A549 (cell line): Measurements from ENCODE around the gene CCDC12.

Experiments
- BHLHE40 ChIP-seq: IDR thresholded peaks from 2 replicates; pipeline ENCODE4 v1.6.1; 2012; ENCODE audit warnings: low read depth, low read length, inconsistent platforms
- CHD2 ChIP-seq: fragments of 150-350 bp; IDR thresholded peaks from 2 replicates; pipeline ENCODE4 v1.6.1; 2014; ENCODE audit warnings: low read length; ENCODE audit not compliant: partially characterized antibody
- CTCF ChIP-seq: fragments of >200 bp; sonication (Bioruptor Twin); formaldehyde crosslinking; IDR thresholded peaks from 3 replicates; pipeline ENCODE4 v1.5.1; 2016
- HMGXB4 ChIP-seq: fragments of 250-450 bp; sonication (Bioruptor Pico); IDR thresholded peaks from 2 replicates; pipeline ENCODE4 v1.5.0; 2021; ENCODE audit warnings: mild to moderate bottlenecking, moderate library complexity, borderline replicate concordance
- KDM1A ChIP-seq: fragments of 200-600 bp; sonication (generic); IDR thresholded peaks from 2 replicates; pipeline ENCODE4 v1.6.1; 2016; ENCODE audit warnings: low read depth, mild to moderate bottlenecking
- MYC ChIP-seq: IDR thresholded peaks from 2 replicates; pipeline ENCODE4 v1.6.1; 2012; ENCODE audit warnings: mild to moderate bottlenecking, inconsistent platforms, low read length, improper control_type of control experiment, borderline replicate concordance
- POLR2AphosphoS2 ChIP-seq: conservative IDR thresholded peaks from 2 replicates; pipeline ENCODE4 v1.6.1; 2012; ENCODE audit warnings: low read length, improper control_type of control experiment, inconsistent platforms
- RFX5 ChIP-seq: fragments of 450-650 bp; IDR thresholded peaks from 2 replicates; pipeline ENCODE4 v1.7.1; 2014; ENCODE audit warnings: antibody characterized with exemption, mild to moderate bottlenecking, moderate library complexity
- RNF2 ChIP-seq: fragments of 200-600 bp; sonication (generic); IDR thresholded peaks from 2 replicates; pipeline ENCODE4 v1.6.1; 2016; ENCODE audit warnings: low read depth, mild to moderate bottlenecking, antibody characterized with exemption, moderate library complexity, borderline replicate concordance
- SMC3 ChIP-seq: fragments of >200 bp; sonication (Bioruptor Twin); formaldehyde crosslinking; IDR thresholded peaks from 3 replicates; pipeline ENCODE4 v1.6.1; 2018; ENCODE audit warnings: inconsistent platforms
- USF2 ChIP-seq: fragments of 450-650 bp; IDR thresholded peaks from 2 replicates; pipeline ENCODE4 v1.6.1; 2014; ENCODE audit warnings: antibody characterized with exemption

- TF ChIP-seq MYC = no peak
- TF ChIP-seq CTCF = no peak
- TF ChIP-seq RNF2 = no peak
- TF ChIP-seq USF2 = no peak
- TF ChIP-seq CHD2 = no peak
- no peak for TF ChIP-seq KDM1A
- no peak for TF ChIP-seq RFX5
- TF ChIP-seq BHLHE40 = no peak
- no peak for TF ChIP-seq HMGXB4 (CRISPR knock-in tag)
- no peak for TF ChIP-seq SMC3
- TF ChIP-seq POLR2AphosphoS2 = no peak
Observed at GRCh38 chr3:46994801-46995731, 18.5 kb upstream of the CCDC12 start.
